ENCODE results near the gene TCF4.

DNA sequence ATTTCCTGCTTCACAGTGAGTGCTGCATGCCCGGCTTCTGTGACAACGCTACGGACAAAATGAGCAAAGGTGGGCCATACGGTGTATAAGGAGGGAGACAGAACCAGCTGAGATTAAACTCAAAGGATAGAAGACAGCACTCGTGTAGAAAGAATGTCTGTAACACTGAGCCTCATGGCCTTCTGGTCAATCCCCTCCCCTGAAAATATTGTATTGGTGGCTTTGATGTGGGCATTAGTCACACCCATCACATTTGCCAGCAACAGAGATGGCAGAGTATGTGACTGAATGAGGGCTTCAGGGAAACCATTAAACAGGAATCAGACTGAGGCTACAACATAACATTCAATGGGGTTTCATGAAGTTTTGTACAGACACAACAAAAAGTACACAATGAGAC, 341.0 kb downstream of the TCF4 start:
- TF ChIP-seq POLR2AphosphoS5 (IDR thresholded peaks at IDR 0.05) (no peak), EP300 (IDR thresholded peaks at IDR 0.05) (no peak), POLR2A (IDR thresholded peaks at IDR 0.05) (no peak)
- TF ChIP-seq, protein P1, sequence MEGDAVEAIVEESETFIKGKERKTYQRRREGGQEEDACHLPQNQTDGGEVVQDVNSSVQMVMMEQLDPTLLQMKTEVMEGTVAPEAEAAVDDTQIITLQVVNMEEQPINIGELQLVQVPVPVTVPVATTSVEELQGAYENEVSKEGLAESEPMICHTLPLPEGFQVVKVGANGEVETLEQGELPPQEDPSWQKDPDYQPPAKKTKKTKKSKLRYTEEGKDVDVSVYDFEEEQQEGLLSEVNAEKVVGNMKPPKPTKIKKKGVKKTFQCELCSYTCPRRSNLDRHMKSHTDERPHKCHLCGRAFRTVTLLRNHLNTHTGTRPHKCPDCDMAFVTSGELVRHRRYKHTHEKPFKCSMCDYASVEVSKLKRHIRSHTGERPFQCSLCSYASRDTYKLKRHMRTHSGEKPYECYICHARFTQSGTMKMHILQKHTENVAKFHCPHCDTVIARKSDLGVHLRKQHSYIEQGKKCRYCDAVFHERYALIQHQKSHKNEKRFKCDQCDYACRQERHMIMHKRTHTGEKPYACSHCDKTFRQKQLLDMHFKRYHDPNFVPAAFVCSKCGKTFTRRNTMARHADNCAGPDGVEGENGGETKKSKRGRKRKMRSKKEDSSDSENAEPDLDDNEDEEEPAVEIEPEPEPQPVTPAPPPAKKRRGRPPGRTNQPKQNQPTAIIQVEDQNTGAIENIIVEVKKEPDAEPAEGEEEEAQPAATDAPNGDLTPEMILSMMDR (IDR thresholded peaks at IDR 0.05), result no peak

Measured in sigmoid colon (tissue), 4 donors.